Chondrocyte (in vitro differentiated cells): ENCODE data around the gene FAM177A1. TPM values are rescaled to one million over a fixed set of nuclear protein-coding genes. Genes with fewer than 3 reads are reported as not detected.
A peak's percentile ranks its signal among the peaks of the same experiment; 100 is the strongest.

Experiments
- DNase-seq: peaks from one replicate; pipeline ENCODE4 v3.0.0; 2021; ENCODE audit warnings: mixed read lengths, low spot score
- H3K27ac Mint-ChIP-seq: one replicate; pipeline ENCODE4 v1.8.0; 2021; ENCODE audit warnings: mild to moderate bottlenecking, moderate library complexity, mixed read lengths; ENCODE audit not compliant: unreplicated experiment
- H3K27me3 Mint-ChIP-seq: 2 replicates; pipeline ENCODE4 v1.8.0; 2021; ENCODE audit warnings: low read depth, mixed read lengths
- H3K36me3 Mint-ChIP-seq: 2 replicates; pipeline ENCODE4 v1.8.0; 2021; ENCODE audit warnings: low read depth, mixed read lengths
- H3K4me1 Mint-ChIP-seq: 2 replicates; pipeline ENCODE4 v1.8.0; 2021; ENCODE audit warnings: low read depth, mild to moderate bottlenecking, mixed read lengths
- H3K4me3 Mint-ChIP-seq: one replicate; pipeline ENCODE4 v1.8.0; 2021; ENCODE audit warnings: mild to moderate bottlenecking, moderate library complexity, mixed read lengths; ENCODE audit not compliant: unreplicated experiment
- H3K9me3 Mint-ChIP-seq: 2 replicates; pipeline ENCODE4 v1.8.0; 2021; ENCODE audit warnings: low read depth, mixed read lengths
- total RNA-seq: library from RNA; stranded (reverse); gene quantifications from 3 replicates; pipeline ENCODE4 v1.2.1, GENCODE V29; 2021
- TF ChIP-seq, protein P1 (sequence below): fragments of 200-600 bp; sonication (generic); IDR thresholded peaks from 2 replicates; pipeline ENCODE4 v1.5.0; 2021; ENCODE audit warnings: antibody characterized with exemption, mild to moderate bottlenecking, moderate library complexity

The FAM177A1 gene
- total RNA-seq, 1 donor from 2014 or later: 103 TPM

GRCh38 chr14:35113308-35113950 lies 67.4 kb downstream of the FAM177A1 start:
- Mint-ChIP-seq H3K9me3 (no peaks in the 10 kb centered on the region), H3K27me3 (no peaks in the 10 kb centered on the region), H3K27ac (peak overlapping the region; percentile 25), H3K4me3 (no peak overlapping the region), H3K36me3 (peaks cover 38% of the 10 kb centered on the region), H3K4me1 (peaks cover 27% of the 10 kb centered on the region)
- TF ChIP-seq, protein P1, sequence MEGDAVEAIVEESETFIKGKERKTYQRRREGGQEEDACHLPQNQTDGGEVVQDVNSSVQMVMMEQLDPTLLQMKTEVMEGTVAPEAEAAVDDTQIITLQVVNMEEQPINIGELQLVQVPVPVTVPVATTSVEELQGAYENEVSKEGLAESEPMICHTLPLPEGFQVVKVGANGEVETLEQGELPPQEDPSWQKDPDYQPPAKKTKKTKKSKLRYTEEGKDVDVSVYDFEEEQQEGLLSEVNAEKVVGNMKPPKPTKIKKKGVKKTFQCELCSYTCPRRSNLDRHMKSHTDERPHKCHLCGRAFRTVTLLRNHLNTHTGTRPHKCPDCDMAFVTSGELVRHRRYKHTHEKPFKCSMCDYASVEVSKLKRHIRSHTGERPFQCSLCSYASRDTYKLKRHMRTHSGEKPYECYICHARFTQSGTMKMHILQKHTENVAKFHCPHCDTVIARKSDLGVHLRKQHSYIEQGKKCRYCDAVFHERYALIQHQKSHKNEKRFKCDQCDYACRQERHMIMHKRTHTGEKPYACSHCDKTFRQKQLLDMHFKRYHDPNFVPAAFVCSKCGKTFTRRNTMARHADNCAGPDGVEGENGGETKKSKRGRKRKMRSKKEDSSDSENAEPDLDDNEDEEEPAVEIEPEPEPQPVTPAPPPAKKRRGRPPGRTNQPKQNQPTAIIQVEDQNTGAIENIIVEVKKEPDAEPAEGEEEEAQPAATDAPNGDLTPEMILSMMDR: no peak
- DNase-seq: no peak

- peak overlapping the region; percentile 25 for H3K27ac Mint-ChIP-seq
- no peak overlapping the region for H3K4me3 Mint-ChIP-seq
- no peaks in the 10 kb centered on the region for H3K9me3 Mint-ChIP-seq
- H3K36me3 Mint-ChIP-seq: peaks cover 38% of the 10 kb centered on the region
- no peaks in the 10 kb centered on the region for H3K27me3 Mint-ChIP-seq
- H3K4me1 Mint-ChIP-seq: peaks cover 31% of the 10 kb centered on the region
- no peak for DNase-seq
- TF ChIP-seq, protein P1: no peak
These were observed 68.0 kb downstream of the FAM177A1 start for GRCh38 chr14:35114036-35114435.

DNA sequence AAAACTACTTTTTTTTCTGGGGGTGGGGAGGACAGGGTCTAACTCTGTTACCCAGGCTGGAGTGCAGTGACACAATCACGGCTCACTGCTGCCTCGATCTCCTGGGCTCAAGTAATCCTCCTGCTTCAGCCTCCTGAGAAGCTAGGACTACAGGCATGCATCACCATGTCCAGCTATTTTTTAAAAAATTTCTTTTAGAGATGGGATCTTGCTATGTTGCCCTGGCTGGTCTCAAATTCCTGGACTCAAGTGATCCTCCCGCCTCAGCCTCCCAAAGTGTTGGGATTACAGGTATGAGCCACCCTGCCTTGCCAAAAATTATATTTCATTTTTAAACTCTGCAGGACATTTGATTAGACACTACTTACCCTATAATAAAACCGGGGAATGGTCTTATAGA lies 70.2 kb downstream of the FAM177A1 start:
- TF ChIP-seq, protein P1: no peak
- Mint-ChIP-seq H3K4me1 (peaks cover 44% of the 10 kb centered on the region), H3K36me3 (peaks cover 29% of the 10 kb centered on the region), H3K27me3 (no peaks in the 10 kb centered on the region), H3K9me3 (no peaks in the 10 kb centered on the region), H3K27ac (no peak overlapping the region), H3K4me3 (no peak overlapping the region)
- no peak for DNase-seq

GRCh38 chr14:35117112-35117511 lies 71.0 kb downstream of the FAM177A1 start:
- Mint-ChIP-seq H3K4me1 (peaks cover 47% of the 10 kb centered on the region), H3K9me3 (no peaks in the 10 kb centered on the region), H3K27me3 (no peaks in the 10 kb centered on the region), H3K36me3 (peaks cover 22% of the 10 kb centered on the region), H3K4me3 (no peak overlapping the region), H3K27ac (peak overlapping the region; percentile 28)
- DNase-seq: no peak
- TF ChIP-seq, protein P1: no peak

GRCh38 chr14:35121026-35121886 lies 75.2 kb downstream of the FAM177A1 start:
- H3K4me1 Mint-ChIP-seq: peaks cover 64% of the 10 kb centered on the region
- peak overlapping the region; percentile 99 for H3K27ac Mint-ChIP-seq
- H3K9me3 Mint-ChIP-seq: no peaks in the 10 kb centered on the region
- TF ChIP-seq, protein P1: no peak
- H3K36me3 Mint-ChIP-seq: peaks cover 9% of the 10 kb centered on the region
- no peak for DNase-seq
- peak overlapping the region; percentile 97 for H3K4me3 Mint-ChIP-seq
- H3K27me3 Mint-ChIP-seq: no peaks in the 10 kb centered on the region
